GM21360 (cell line): ENCODE results near the gene CYP3A5.
"Not testable (repeated sequence)": the region's sequence is repeated elsewhere in the genome, so short reads cannot be mapped to it uniquely, and the experiment has no call there.

Experiments
- ATAC-seq: cut with Tn5 transposase; IDR thresholded peaks from one replicate; pipeline ENCODE4 v1.9.1; 2021; ENCODE audit warnings: mild to moderate bottlenecking, moderate library complexity; ENCODE audit not compliant: unreplicated experiment

Gene CYP3A5

GRCh38 chr7:99685871-99686608 is 6.2 kb upstream of the CYP3A5 start:
- not testable (repeated sequence) for ATAC-seq

DNA sequence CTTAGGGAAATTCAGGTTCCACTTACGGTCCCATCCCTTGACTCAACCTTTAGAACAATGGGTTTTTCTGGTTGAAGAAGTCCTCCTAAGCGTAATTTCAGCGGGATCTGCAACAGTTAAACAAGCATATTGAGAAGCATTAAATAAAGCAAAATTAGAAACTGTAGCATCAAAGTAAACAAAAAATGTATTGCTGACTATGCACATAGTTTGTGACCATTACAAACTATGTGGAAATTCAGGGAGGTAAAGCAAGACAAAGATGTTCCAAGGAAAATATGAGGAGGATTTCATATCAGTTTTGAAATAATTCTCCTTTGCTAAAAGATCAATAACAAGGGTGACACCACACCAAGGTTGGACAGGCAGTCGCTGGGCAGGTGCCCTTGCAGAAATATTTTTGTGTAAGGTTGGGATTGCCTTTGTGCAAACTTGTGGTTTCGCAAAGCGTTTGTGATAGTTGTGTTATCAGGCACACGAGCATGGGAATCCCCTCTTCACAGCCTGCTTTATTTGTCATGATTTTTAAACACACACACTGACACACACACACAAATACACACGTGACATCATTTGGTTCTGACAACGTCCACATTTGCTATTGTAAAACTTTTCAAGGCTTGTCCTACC is 5.4 kb upstream of the CYP3A5 start:
- no peak for ATAC-seq

DNA sequence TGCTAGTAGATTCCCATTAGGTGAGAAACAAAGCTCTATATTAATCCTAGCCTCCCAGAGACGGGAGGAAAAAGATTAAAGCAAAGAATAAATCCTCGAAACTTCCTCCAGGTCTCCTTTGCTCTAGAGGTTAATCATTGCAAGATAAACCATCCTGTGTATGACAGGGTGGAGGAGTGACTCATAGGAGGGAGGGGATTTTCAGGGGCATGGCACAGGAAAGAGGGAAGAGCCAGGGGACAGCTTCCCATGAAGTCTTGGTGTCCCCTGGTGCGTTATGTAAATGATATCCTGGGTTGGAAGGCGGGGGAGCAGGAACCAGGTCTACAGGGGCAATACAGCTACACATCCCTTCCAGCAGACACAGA is 780 bp downstream of the CYP3A5 start:
- ATAC-seq = no peak

DNA sequence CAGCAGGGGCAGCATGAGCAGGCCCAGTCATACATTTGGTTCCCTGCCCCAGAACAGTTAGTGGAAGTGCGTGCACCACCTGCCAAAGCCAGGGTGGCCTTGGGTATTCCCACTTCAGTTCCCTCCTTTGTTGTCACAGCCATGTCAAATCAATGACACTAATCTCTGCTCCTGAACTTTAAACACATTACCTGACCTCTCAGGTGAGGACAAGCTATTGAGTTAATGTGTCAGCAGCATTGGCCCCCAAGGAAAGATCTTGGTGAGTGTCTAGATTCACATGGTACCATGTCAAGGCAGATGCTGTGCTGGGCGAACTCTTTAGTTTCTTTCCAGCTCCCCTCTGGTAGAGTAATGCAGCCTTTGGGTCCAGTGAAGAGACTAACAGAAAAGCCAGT is 2.1 kb downstream of the CYP3A5 start:
- no peak for ATAC-seq

GRCh38 chr7:99677013-99677647 is 2.7 kb downstream of the CYP3A5 start:
- no peak for ATAC-seq

- no peak for ATAC-seq
Measured at GRCh38 chr7:99674995-99675742, 4.6 kb downstream of the CYP3A5 start.

DNA sequence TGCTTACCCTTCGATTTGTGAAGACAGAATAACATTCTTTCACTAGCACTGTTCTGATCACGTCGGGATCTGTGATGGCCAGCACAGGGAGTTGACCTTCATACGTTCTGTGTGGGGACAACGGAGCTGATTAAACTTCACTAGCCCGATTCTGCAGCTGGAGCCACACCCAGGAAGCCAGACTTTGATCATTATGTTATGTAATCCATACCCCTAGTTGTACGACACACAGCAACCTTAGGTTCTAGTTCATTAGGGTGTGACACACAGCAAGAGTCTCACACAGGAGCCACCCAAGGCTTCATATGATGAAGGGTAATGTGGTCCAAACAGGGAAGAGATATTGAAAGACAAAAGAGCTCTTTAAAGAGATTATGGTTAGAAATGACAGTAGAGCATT is 7.2 kb downstream of the CYP3A5 start:
- ATAC-seq = no peak

DNA sequence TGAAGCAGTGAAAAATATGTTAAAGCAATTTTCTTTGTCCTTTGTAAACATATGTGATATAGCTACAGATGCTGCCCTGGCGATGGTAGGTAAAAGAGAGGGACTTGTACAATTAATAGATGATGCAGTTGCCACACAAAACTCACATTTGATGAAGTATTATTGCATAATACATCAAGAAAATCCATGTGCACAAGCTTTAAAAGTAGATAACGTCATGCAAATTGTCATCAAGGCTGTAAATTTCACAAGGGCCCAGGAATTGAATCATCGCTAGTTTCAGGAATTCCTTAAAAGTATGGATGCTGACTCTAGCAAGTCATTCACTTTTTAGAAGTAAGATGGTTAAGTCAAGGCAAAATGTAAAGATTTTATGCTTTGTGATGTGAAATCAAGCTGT is 10.0 kb downstream of the CYP3A5 start:
- no peak for ATAC-seq

- no peak for ATAC-seq
Measured at GRCh38 chr7:99668541-99668940, 11.3 kb downstream of the CYP3A5 start.

GRCh38 chr7:99667179-99667578 is 12.6 kb downstream of the CYP3A5 start:
- no peak for ATAC-seq

DNA sequence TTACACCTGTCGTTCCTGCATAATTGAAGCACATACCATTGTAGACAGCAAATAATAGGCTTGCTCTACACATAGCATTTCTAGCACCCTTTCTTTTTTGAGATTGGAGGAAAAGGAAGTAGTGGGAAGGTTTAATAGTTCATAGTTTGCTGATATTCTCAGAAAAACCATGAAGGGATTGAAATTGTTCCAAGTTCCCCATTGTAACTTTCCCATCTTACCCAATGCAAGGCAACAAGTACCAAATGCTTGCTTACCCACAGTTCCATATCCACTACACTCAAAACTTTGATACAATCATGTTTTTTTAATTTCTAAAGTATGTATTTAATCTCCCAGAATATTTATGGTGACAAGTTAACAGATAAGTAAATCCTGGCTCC is 13.8 kb downstream of the CYP3A5 start:
- no peak for ATAC-seq

- no peak for ATAC-seq
Measured at GRCh38 chr7:99665312-99666012, 14.3 kb downstream of the CYP3A5 start.

DNA sequence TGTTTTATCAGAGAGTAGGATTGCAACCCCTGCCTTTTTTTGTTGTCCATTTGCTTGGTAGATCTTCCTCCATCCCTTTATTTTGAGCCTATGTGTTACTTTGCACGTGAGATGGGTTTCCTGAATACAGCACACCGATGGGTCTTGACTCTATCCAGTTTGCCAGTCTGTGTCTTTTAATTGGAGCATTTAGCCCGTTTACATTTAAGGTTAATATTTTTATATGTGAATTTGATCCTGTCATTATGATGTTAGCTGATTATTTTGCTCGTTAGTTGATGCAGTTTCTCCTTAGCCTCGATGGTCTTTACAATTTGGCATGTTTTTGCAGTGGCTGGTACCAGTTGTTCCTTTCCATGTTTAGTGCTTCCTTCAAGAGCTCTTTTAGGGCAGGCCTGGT is 21.9 kb downstream of the CYP3A5 start:
- ATAC-seq = not testable (repeated sequence)

GRCh38 chr7:99654626-99655025 is 25.2 kb downstream of the CYP3A5 start:
- ATAC-seq = not testable (repeated sequence)

DNA sequence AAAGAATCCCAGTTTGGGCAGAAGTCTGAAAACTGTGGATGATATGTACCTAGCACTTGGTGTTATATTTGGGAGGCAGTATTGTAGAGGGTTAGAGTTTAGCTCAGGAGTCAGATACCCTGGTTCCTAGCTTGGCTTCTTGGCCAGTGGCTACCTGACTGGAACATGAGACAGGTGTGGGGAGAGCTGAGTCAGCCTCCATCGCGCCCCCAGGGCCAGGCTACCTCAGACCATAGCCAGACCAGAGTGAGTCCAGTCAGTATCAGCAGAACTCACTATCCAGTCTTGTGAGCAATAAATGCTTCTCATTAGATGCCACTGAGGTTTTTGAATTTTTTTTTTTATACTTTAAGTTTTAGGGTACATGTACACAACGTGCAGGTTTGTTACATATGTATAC is 26.0 kb downstream of the CYP3A5 start:
- no peak for ATAC-seq

DNA sequence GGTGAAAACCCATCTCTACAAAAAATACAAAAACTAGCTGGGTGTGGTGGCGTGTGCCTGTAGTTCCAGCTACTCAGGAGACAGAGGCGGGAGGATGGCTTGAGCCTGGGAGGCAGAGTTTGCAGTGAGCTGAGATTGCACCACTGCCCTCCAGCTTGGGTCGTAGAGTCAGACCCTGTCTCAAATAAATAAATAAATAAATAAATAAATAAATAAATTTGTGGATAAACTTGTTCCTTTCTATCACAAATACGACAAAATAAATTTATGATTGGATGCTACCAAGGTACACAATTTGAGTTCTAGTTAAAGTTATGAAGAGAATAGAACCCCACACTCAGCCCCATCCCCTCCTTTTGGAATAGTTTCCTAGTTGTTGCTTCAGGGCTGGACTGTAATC is 26.5 kb downstream of the CYP3A5 start:
- not testable (repeated sequence) for ATAC-seq

DNA sequence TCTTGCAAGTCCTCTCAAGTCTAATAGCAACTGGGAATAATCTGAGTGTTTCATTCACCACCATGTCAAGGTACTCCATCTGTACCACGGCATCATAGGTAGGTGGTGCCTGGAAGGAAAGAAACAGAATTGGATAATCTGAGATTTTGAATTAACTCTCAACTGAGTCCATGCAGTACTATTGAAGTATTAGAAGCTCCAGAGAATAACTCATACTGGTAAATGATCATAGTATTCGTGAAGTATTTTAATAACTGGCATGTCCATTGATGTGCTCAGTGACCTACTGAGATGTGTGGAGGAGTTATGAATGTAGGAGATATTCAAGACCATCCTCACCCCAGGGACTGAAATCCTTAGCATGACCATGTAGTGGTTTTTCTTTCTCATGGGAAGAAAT is 27.1 kb downstream of the CYP3A5 start:
- ATAC-seq = no peak

- no peak for ATAC-seq
Measured at GRCh38 chr7:99651290-99651689, 28.5 kb downstream of the CYP3A5 start.

DNA sequence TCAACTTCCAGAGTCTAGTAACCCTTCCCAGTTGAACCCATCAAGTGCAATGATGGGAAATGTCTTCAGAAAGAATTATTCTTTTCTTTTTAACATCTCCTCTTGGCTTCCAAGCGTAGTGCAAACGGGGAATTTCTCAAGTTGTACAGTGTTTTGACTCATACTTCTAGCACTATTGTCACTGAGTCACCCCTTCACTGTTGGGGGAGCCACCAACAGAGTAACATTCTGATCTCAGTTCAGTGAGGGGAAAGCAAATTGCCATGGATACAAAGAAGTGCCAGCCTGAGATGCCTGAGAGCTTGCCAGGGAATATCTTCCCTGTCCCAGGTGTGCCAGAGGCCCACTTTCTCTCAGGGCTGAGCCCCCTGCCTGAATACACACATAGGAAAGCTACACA is 31.0 kb downstream of the CYP3A5 start:
- no peak for ATAC-seq

- ATAC-seq = no peak
Measured at GRCh38 chr7:99645590-99645989, 34.2 kb downstream of the CYP3A5 start.

DNA sequence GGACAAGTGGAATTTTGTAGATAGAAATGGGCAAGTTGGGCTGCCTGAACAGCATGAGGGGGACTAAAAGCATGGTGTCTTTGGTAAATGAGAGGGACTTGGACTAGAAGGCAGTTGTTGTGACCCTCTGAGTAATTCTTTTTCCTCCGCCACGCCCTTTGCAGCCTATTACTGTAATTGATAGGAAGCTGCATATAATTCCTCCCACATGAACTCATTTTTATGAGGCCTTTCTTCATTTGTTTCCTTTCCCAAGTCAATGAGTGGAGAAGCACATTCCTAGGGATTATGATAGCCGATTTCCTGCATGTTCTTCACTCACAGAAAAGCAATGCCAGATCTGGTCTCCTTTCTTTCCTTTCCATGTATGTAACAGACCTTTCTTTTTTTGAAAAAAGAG is 35.4 kb downstream of the CYP3A5 start:
- no peak for ATAC-seq
